SK-N-SH treated with all-trans-retinoic acid at 6 μM for 48 hours (cell line): ENCODE results near the gene KTI12.

Source experiments
- ATAC-seq: fragments of 200-7000 bp; cut with Tn5 transposase; 3 replicates; pipeline ENCODE4 v1.9.1; 2020; ENCODE audit warnings: mild to moderate bottlenecking, moderate library complexity
- ARNTL ChIP-seq: fragments of 450-650 bp; formaldehyde crosslinking; IDR thresholded peaks from 2 replicates; pipeline ENCODE4 v1.5.0; 2020; ENCODE audit warnings: low read depth, mild to moderate bottlenecking, moderate library complexity, borderline replicate concordance
- BACH2 ChIP-seq: fragments of 250-450 bp; sonication (Bioruptor Pico); IDR thresholded peaks from 2 replicates; pipeline ENCODE4 v1.9.0; 2021; ENCODE audit warnings: mild to moderate bottlenecking, borderline replicate concordance
- CREB5 ChIP-seq: fragments of 250-450 bp; sonication (Bioruptor Pico); IDR thresholded peaks from 2 replicates; pipeline ENCODE4 v1.5.1; 2020; ENCODE audit warnings: low read depth, mild to moderate bottlenecking, moderate library complexity
- CSDC2 ChIP-seq: fragments of 250-450 bp; sonication (Bioruptor Pico); IDR thresholded peaks from 2 replicates; pipeline ENCODE4 v1.5.0; 2020; ENCODE audit warnings: mild to moderate bottlenecking, moderate library complexity
- CSRNP3 ChIP-seq: fragments of 250-450 bp; sonication (Bioruptor Pico); IDR thresholded peaks from 2 replicates; pipeline ENCODE4 v1.5.1; 2021; ENCODE audit warnings: mild to moderate bottlenecking, moderate library complexity
- ESRRG ChIP-seq: fragments of 250-450 bp; sonication (Bioruptor Pico); IDR thresholded peaks from 2 replicates; pipeline ENCODE4 v1.6.1; 2021; ENCODE audit warnings: mild to moderate bottlenecking
- GLIS3 ChIP-seq: fragments of 250-450 bp; sonication (Bioruptor Pico); IDR thresholded peaks from 2 replicates; pipeline ENCODE4 v1.5.0; 2020; ENCODE audit warnings: mild to moderate bottlenecking, moderate library complexity
- ISL1 ChIP-seq: fragments of 250-450 bp; sonication (Bioruptor Pico); IDR thresholded peaks from 2 replicates; pipeline ENCODE4 v2.1.2; 2022; ENCODE audit warnings: mild to moderate bottlenecking, moderate library complexity
- POU6F1 ChIP-seq: fragments of 250-450 bp; sonication (Bioruptor Pico); IDR thresholded peaks from 2 replicates; pipeline ENCODE4 v1.8.0; 2021; ENCODE audit warnings: low read depth, mild to moderate bottlenecking, moderate library complexity, borderline replicate concordance
- PPARA ChIP-seq: fragments of 250-450 bp; sonication (Bioruptor Pico); IDR thresholded peaks from 2 replicates; pipeline ENCODE4 v1.5.0; 2020; ENCODE audit warnings: mild to moderate bottlenecking, borderline replicate concordance
- RARB ChIP-seq: fragments of 250-450 bp; sonication (Bioruptor Pico); IDR thresholded peaks from 2 replicates; pipeline ENCODE4 v1.8.0; 2021; ENCODE audit warnings: mild to moderate bottlenecking, moderate library complexity
- SNAI2 ChIP-seq: fragments of 250-450 bp; sonication (Bioruptor Pico); IDR thresholded peaks from 2 replicates; pipeline ENCODE4 v1.5.0; 2020; ENCODE audit warnings: mild to moderate bottlenecking, moderate library complexity
- TCF4 ChIP-seq: fragments of 250-450 bp; sonication (Bioruptor Pico); IDR thresholded peaks from 2 replicates; pipeline ENCODE4 v1.8.0; 2021; ENCODE audit warnings: mild to moderate bottlenecking, moderate library complexity, borderline replicate concordance
- TOX ChIP-seq: fragments of 250-450 bp; sonication (Bioruptor Pico); IDR thresholded peaks from 2 replicates; pipeline ENCODE4 v1.8.0; 2021; ENCODE audit warnings: mild to moderate bottlenecking, moderate library complexity, borderline replicate concordance
- TSHZ2 ChIP-seq: fragments of 250-450 bp; sonication (Bioruptor Pico); IDR thresholded peaks from 2 replicates; pipeline ENCODE4 v1.5.0; 2020; ENCODE audit warnings: mild to moderate bottlenecking, moderate library complexity
- ZC3H10 ChIP-seq: fragments of 250-450 bp; sonication (Bioruptor Pico); IDR thresholded peaks from 2 replicates; pipeline ENCODE4 v1.5.1; 2021; ENCODE audit warnings: mild to moderate bottlenecking, moderate library complexity
- ZFP3 ChIP-seq: fragments of 250-450 bp; sonication (Bioruptor Pico); IDR thresholded peaks from 2 replicates; pipeline ENCODE4 v1.5.0; 2020; ENCODE audit warnings: mild to moderate bottlenecking, moderate library complexity
- ZFP30 ChIP-seq: fragments of 450-650 bp; formaldehyde crosslinking; IDR thresholded peaks from 2 replicates; pipeline ENCODE4 v1.5.0; 2022; ENCODE audit warnings: mild to moderate bottlenecking, moderate library complexity
- ZNF565 ChIP-seq: fragments of 450-650 bp; formaldehyde crosslinking; conservative IDR thresholded peaks from 2 replicates; pipeline ENCODE4 v1.5.0; 2020; ENCODE audit warnings: low read depth, mild to moderate bottlenecking, moderate library complexity
- ZNF70 ChIP-seq: fragments of 450-650 bp; formaldehyde crosslinking; IDR thresholded peaks from 2 replicates; pipeline ENCODE4 v1.5.0; 2020; ENCODE audit warnings: mild to moderate bottlenecking, moderate library complexity
- ZNF8 ChIP-seq: fragments of 450-650 bp; formaldehyde crosslinking; IDR thresholded peaks from 2 replicates; pipeline ENCODE4 v1.5.0; 2020; ENCODE audit warnings: mild to moderate bottlenecking, moderate library complexity

KTI12 gene

GRCh38 chr1:52055066-52055865 is 21.7 kb upstream of the KTI12 start, which contains the start of gene TXNDC12:
Gene TXNDC12, minus strand, starts transcription at chr1:52055191. Its CDS starts 95 bp downstream, at chr1:52055096.
- no peak for TF ChIP-seq ZFP3 (CRISPR knock-in tag)
- no peak for TF ChIP-seq POU6F1
- no peak for TF ChIP-seq GLIS3
- no peak for TF ChIP-seq ZC3H10 (CRISPR knock-in tag)
- TF ChIP-seq BACH2 (CRISPR knock-in tag) = no peak
- TF ChIP-seq ARNTL (CRISPR knock-in tag) = no peak
- TF ChIP-seq TSHZ2 (CRISPR knock-in tag) = no peak
- no peak for TF ChIP-seq RARB (CRISPR knock-in tag)
- no peak for TF ChIP-seq ZNF8 (CRISPR knock-in tag)
- no peak for TF ChIP-seq CSRNP3
- TF ChIP-seq CSDC2 = no peak
- TF ChIP-seq ESRRG = no peak
- TF ChIP-seq SNAI2 = no peak
- TF ChIP-seq TOX (CRISPR knock-in tag) = no peak
- no peak for TF ChIP-seq ISL1 (CRISPR knock-in tag)
- no peak for TF ChIP-seq ZNF70 (CRISPR knock-in tag)
- TF ChIP-seq TCF4 (CRISPR knock-in tag) = no peak
- no peak for TF ChIP-seq PPARA (CRISPR knock-in tag)
- TF ChIP-seq CREB5 (CRISPR knock-in tag) = no peak
- ATAC-seq = peak; percentile 91

GRCh38 chr1:52054496-52055065 is 21.0 kb upstream of the KTI12 start:
- ATAC-seq = peak; percentile 13
- TF ChIP-seq ZNF565 = no peak
- no peak for TF ChIP-seq PPARA (CRISPR knock-in tag)
- TF ChIP-seq CREB5 (CRISPR knock-in tag) = no peak
- TF ChIP-seq ZC3H10 (CRISPR knock-in tag) = no peak
- no peak for TF ChIP-seq TSHZ2 (CRISPR knock-in tag)
- no peak for TF ChIP-seq ESRRG
- TF ChIP-seq ZNF8 (CRISPR knock-in tag) = no peak
- no peak for TF ChIP-seq ZFP3 (CRISPR knock-in tag)
- TF ChIP-seq TOX (CRISPR knock-in tag) = no peak
- TF ChIP-seq GLIS3 = no peak
- TF ChIP-seq CSDC2 = no peak
- no peak for TF ChIP-seq ZNF70 (CRISPR knock-in tag)
- TF ChIP-seq RARB (CRISPR knock-in tag) = no peak
- no peak for TF ChIP-seq BACH2 (CRISPR knock-in tag)
- TF ChIP-seq ISL1 (CRISPR knock-in tag) = no peak
- TF ChIP-seq ZFP30 (CRISPR knock-in tag) = no peak
